GM19467 (cell line): ENCODE measurements around the gene HRH3.

Experiments used
- ATAC-seq: cut with Tn5 transposase; IDR thresholded peaks from one replicate; pipeline ENCODE4 v1.9.1; 2021; ENCODE audit warnings: mild to moderate bottlenecking, moderate library complexity; ENCODE audit not compliant: unreplicated experiment

The HRH3 gene

GRCh38 chr20:62216636-62217566, 3.2 kb downstream of the HRH3 start:
- no peak for ATAC-seq

- no peak for ATAC-seq
These were observed 4.0 kb downstream of the HRH3 start for GRCh38 chr20:62215991-62216635.

- no peak for ATAC-seq
These were observed 4.8 kb downstream of the HRH3 start for GRCh38 chr20:62215020-62215990.

- ATAC-seq: no peak
These were observed 6.0 kb downstream of the HRH3 start for GRCh38 chr20:62214067-62214466.

GRCh38 chr20:62212299-62212698, 7.8 kb downstream of the HRH3 start:
- ATAC-seq: no peak

GRCh38 chr20:62211769-62212288, 8.2 kb downstream of the HRH3 start:
- ATAC-seq: no peak

- ATAC-seq: no peak
These were observed 8.9 kb downstream of the HRH3 start for GRCh38 chr20:62211216-62211615.

- ATAC-seq: no peak
These were observed 9.6 kb downstream of the HRH3 start for GRCh38 chr20:62210496-62210855.

GRCh38 chr20:62209850-62210495, 10.1 kb downstream of the HRH3 start:
- ATAC-seq: no peak

- ATAC-seq: no peak
These were observed 11.0 kb downstream of the HRH3 start for GRCh38 chr20:62208795-62209755.

- no peak for ATAC-seq
These were observed 11.8 kb downstream of the HRH3 start for GRCh38 chr20:62208061-62208794.

GRCh38 chr20:62206388-62206775, 13.7 kb downstream of the HRH3 start:
- ATAC-seq: no peak

- ATAC-seq: no peak
These were observed 14.3 kb downstream of the HRH3 start for GRCh38 chr20:62205618-62206387.

GRCh38 chr20:62203378-62204030, 16.6 kb downstream of the HRH3 start:
- ATAC-seq: no peak

GRCh38 chr20:62202676-62203377, 17.3 kb downstream of the HRH3 start:
- ATAC-seq: no peak

- no peak for ATAC-seq
These were observed 18.0 kb downstream of the HRH3 start for GRCh38 chr20:62202083-62202395.
